ENCODE results near the gene UBE3C.

- no peak for TF ChIP-seq CTCF (IDR thresholded peaks at IDR 0.05; ENCODE audit: low read depth, low read length)
- no peak for TF ChIP-seq POLR2A (IDR thresholded peaks at IDR 0.05; ENCODE audit: extremely low read depth, insufficient read length)
- peak; percentile 44; the same call in 1 of the 2 replicates for TF ChIP-seq MAX (IDR thresholded peaks at IDR 0.05; ENCODE audit: low read depth, low read length)
- TF ChIP-seq MYC (IDR thresholded peaks at IDR 0.05; ENCODE audit: low read depth, low read length): no peak
Observed at GRCh38 chr7:157089100-157089610, 49.6 kb upstream of the UBE3C start.
